Uterine smooth muscle cell (primary cell): ENCODE measurements around the gene ZNF398. TPM values are rescaled to one million over a fixed set of nuclear protein-coding genes. Genes with fewer than 3 reads are reported as not detected.

Source experiments
- total RNA-seq: library from RNA; depleted of rRNA; stranded (reverse); fragments of >200 nt; gene quantifications from 2 replicates; pipeline ENCODE4 v1.2.3, GENCODE V29; 2014

Gene ZNF398, protein sequence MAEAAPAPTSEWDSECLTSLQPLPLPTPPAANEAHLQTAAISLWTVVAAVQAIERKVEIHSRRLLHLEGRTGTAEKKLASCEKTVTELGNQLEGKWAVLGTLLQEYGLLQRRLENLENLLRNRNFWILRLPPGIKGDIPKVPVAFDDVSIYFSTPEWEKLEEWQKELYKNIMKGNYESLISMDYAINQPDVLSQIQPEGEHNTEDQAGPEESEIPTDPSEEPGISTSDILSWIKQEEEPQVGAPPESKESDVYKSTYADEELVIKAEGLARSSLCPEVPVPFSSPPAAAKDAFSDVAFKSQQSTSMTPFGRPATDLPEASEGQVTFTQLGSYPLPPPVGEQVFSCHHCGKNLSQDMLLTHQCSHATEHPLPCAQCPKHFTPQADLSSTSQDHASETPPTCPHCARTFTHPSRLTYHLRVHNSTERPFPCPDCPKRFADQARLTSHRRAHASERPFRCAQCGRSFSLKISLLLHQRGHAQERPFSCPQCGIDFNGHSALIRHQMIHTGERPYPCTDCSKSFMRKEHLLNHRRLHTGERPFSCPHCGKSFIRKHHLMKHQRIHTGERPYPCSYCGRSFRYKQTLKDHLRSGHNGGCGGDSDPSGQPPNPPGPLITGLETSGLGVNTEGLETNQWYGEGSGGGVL
- total RNA-seq: 7.0 and 7.4 TPM in 2 replicates

DNA sequence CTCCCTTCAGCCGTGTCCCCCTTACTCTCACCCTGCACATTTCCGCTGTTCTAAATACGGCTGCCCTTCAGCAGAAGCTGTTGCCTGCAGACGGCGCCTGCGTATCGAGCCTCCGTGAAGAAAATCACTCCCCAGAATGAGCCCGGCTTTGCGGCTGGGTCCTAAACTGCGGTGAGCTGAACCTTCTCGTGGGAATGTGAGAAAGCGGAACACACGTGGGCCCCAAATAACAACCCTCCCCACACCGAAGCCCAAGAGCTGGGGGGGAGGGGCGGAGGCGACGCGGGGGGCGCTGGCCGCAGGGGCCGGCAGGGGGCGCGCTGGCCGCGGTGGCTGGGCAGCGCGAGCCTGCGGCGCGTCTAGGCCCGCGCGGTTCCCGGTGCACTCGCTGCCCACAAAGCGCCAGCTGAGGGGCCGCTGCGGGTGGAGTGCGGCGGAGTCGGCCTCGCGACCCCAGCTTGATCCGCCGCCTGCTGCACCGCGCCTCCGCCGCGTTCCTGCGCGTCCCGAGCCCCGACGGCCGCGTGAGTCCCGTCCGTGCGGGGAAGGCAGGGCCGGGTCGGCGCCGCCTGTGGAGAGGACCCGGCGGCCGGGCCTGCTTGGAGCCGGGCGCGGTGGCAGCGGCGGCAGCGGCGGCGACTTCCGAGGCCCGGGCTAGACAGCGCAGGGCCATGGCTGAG lies at the start of gene ZNF398:
TSS of gene ZNF398 (plus strand) at position 382 of the 680 bp plus-strand sequence. CDS start at position 672, 290 bp downstream.

GRCh38 chr7:149125863-149126661 lies 21.2 kb upstream of the ZNF398 start, which contains the start of gene ZNF425:
Gene ZNF425, minus strand, starts transcription at chr7:149126324. Its CDS starts 111 bp downstream, at chr7:149126213.

GRCh38 chr7:149195180-149196150 lies 48.2 kb downstream of the ZNF398 start, which contains the start of gene ZNF282:
Gene ZNF282, plus strand, starts transcription at chr7:149195546. Its CDS starts 44 bp downstream, at chr7:149195590.

Other genes with a start within 250 kb of the ZNF398 start
- 404 and 710 TPM in 2 replicates for gene PDIA4, start 118.9 kb upstream of the ZNF398 start, total RNA-seq
- gene ZNF786, start 56.7 kb upstream of the ZNF398 start, total RNA-seq: 6.3 and 6.7 TPM in 2 replicates
- gene ZNF425, start 21.1 kb upstream of the ZNF398 start, total RNA-seq: 1.9 and 5.0 TPM in 2 replicates
- 18.5 and 20.1 TPM in 2 replicates for gene ZNF282, start 48.1 kb downstream of the ZNF398 start, total RNA-seq
- 4.0 and 5.4 TPM in 2 replicates for gene ZNF212, start 92.2 kb downstream of the ZNF398 start, total RNA-seq
- 8.5 and 13.2 TPM in 2 replicates for gene ZNF783, start 114.7 kb downstream of the ZNF398 start, total RNA-seq